ENCODE data around the gene SVIL.
"Not testable (repeated sequence)": the region's sequence is repeated elsewhere in the genome, so short reads cannot be mapped to it uniquely, and the experiment has no call there.

The SVIL gene

GRCh38 chr10:29543715-29544114 lies 91.1 kb downstream of the SVIL start:
- TF ChIP-seq CTCF (IDR thresholded peaks at IDR 0.05; ENCODE audit: extremely low read depth, insufficient read depth, missing control alignments): no peak
- in situ Hi-C loops (cut with MboI; ENCODE audit: low pct_unique_long_range_greater_than_20kb, low sequenced_read_pairs, unreplicated experiment): no loop called here
- no peak for DNase-seq (ENCODE audit: low spot score)

DNA sequence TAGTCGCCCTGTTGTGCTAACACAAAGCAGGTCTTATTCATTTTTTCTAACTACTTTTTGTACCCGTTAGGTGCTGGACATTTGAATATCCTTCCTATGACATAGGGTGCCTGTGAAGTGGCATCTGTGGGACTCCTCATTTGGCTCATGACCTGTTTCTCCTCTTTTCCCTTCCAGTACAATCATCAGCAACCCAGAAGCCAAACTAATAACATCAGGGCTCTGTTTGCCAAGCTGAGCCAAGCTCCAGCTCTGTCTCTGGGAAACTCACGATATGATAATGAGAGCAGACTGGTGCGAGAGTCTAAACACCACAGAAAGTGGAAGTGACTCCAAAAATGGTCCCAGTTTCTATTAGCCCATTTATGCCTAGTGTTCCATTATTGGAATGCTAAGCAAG lies 92.0 kb downstream of the SVIL start:
- in situ Hi-C loops (cut with MboI; ENCODE audit: low pct_unique_long_range_greater_than_20kb, low sequenced_read_pairs, unreplicated experiment): no loop called here
- TF ChIP-seq CTCF (IDR thresholded peaks at IDR 0.05; ENCODE audit: extremely low read depth, insufficient read depth, missing control alignments): no peak
- DNase-seq (ENCODE audit: low spot score): no peak

DNA sequence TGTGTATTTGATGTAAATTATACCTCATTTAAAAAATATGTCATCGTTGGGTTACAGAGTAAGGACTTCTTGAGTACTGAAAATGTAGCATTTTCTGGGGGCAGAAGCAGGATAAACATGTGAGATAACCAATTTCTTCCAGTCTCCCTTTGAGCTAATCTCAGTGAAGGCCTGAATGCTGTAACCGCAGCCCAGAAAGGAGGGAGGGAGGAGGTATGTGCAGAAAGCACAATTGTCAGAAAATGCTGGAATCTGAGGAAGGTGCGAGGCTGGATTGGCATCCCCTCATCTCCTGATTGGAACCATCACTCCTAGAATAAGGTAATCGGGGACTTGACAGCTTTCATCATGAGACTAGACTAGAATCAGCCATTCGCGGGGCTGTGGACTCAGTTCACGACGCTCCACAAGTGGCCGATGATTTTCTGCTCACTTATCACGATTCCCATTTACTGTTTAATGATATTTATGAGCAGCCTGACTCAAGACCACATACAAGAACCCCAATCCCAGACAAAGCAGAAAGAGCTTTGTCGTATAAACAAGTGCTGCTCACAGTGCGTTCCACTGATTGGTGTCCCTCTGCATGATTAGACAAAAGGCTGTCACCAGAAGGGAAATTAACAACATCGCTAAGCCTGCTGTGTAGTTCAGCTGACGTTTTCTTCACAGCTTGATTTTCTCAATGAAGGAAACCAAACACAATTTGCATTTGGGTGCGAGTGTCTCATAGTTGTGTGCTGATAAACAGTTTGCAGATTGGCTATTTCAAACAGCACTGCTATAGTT lies 93.2 kb downstream of the SVIL start:
- no peak for DNase-seq (ENCODE audit: low spot score)
- no peak for TF ChIP-seq CTCF (IDR thresholded peaks at IDR 0.05; ENCODE audit: extremely low read depth, insufficient read depth, missing control alignments)
- in situ Hi-C loops (cut with MboI; ENCODE audit: low pct_unique_long_range_greater_than_20kb, low sequenced_read_pairs, unreplicated experiment): no loop called here

- in situ Hi-C loops (cut with MboI; ENCODE audit: low pct_unique_long_range_greater_than_20kb, low sequenced_read_pairs, unreplicated experiment): no loop called here
These were observed 94.8 kb downstream of the SVIL start for GRCh38 chr10:29540016-29540415.

GRCh38 chr10:29539412-29539811 lies 95.4 kb downstream of the SVIL start:
- no peak for TF ChIP-seq CTCF (IDR thresholded peaks at IDR 0.05; ENCODE audit: extremely low read depth, insufficient read depth, missing control alignments)
- DNase-seq (ENCODE audit: low spot score): no peak
- in situ Hi-C loops (cut with MboI; ENCODE audit: low pct_unique_long_range_greater_than_20kb, low sequenced_read_pairs, unreplicated experiment): no loop called here

More at GRCh38 chr10:29540016-29540415, 94.8 kb downstream of the SVIL start:
- no peak for DNase-seq (ENCODE audit: low spot score)
- no peak for TF ChIP-seq CTCF (IDR thresholded peaks at IDR 0.05; ENCODE audit: extremely low read depth, insufficient read depth, missing control alignments)

- no peak for TF ChIP-seq CTCF (IDR thresholded peaks at IDR 0.05; ENCODE audit: extremely low read depth, insufficient read depth, missing control alignments)
- no peak for DNase-seq (ENCODE audit: low spot score)
- in situ Hi-C loops (cut with MboI; ENCODE audit: low pct_unique_long_range_greater_than_20kb, low sequenced_read_pairs, unreplicated experiment): no loop called here
These were observed 97.0 kb downstream of the SVIL start for GRCh38 chr10:29537799-29538198.

GRCh38 chr10:29536691-29537090 lies 98.1 kb downstream of the SVIL start:
- DNase-seq (ENCODE audit: low spot score); in situ Hi-C loops (cut with MboI; ENCODE audit: low pct_unique_long_range_greater_than_20kb, low sequenced_read_pairs, unreplicated experiment): not testable (repeated sequence)
